ENCODE results near the gene MRPL23. TPM values are rescaled to one million over a fixed set of nuclear protein-coding genes. Genes with fewer than 3 reads are reported as not detected.

Gene MRPL23
- total and polyA plus RNA-seq, 2 of the 8 experiments (the other 6 are each of a cell fraction or from before 2014, with no cell fraction given), result 86.4 to 244 TPM

- H2BK5ac ChIP-seq (ENCODE audit: low read depth, low read length), result no peak overlapping the region
- no peak for FAIRE-seq
Measured at GRCh38 chr11:1964955-1965354, 17.8 kb downstream of the MRPL23 start.

More at GRCh38 chr11:1964955-1965354, 17.8 kb downstream of the MRPL23 start:
- H3K23ac ChIP-seq (ENCODE audit: insufficient read length), result no peak overlapping the region
- no peak overlapping the region for H4K5ac ChIP-seq (ENCODE audit: insufficient read length, low read depth, low read length)
- H3K4me2 ChIP-seq (ENCODE audit: insufficient read depth in 1 of 2, low read depth in 2 of 2, low read length in 2 of 2), result no peak overlapping the region
- H2BK12ac ChIP-seq (ENCODE audit: low read depth, low read length), result no peak overlapping the region
- H3K36me3 ChIP-seq (ENCODE audit: control insufficient read depth in 2 of 4, insufficient read depth in 4 of 4, low read length in 3 of 4), result no peaks in the 10 kb centered on the region
- H3K56ac ChIP-seq (replicated peaks; ENCODE audit: insufficient read length, low read depth, low read length), result no peak overlapping the region
- H2BK20ac ChIP-seq (ENCODE audit: low read length), result no peak overlapping the region
- no peaks in the 10 kb centered on the region for H3K23me2 ChIP-seq (ENCODE audit: low read depth, low read length)
- TF ChIP-seq SIN3A (conservative IDR thresholded peaks at IDR 0.05 in 1 of 2, IDR thresholded peaks at IDR 0.05 in 1 of 2; ENCODE audit: low read depth in 1 of 2, low read length in 2 of 2), result no peak
- TF ChIP-seq GTF2F1 (IDR thresholded peaks at IDR 0.05; ENCODE audit: borderline replicate concordance, low read depth, low read length), result no peak
- TF ChIP-seq MAFK (IDR thresholded peaks at IDR 0.05; ENCODE audit: low read depth, low read length), result no peak
- TF ChIP-seq CTCF (IDR thresholded peaks at IDR 0.05; ENCODE audit: control extremely low read depth in 1 of 3, insufficient read depth in 1 of 3, low read depth in 1 of 3, low read length in 3 of 3), result no peak
- no peak overlapping the region for H3K4ac ChIP-seq (replicated peaks; ENCODE audit: insufficient read length, low read depth, low read length)
- no peaks in the 10 kb centered on the region for H3K79me2 ChIP-seq (ENCODE audit: control insufficient read depth in 1 of 2, insufficient read depth in 2 of 2, low read length in 2 of 2)
- no peaks in the 10 kb centered on the region for H3K9me3 ChIP-seq (ENCODE audit: insufficient read depth in 2 of 2, low read depth in 1 of 2, low read length in 1 of 2)
- no peak overlapping the region for H4K8ac ChIP-seq (ENCODE audit: extremely low read depth, insufficient read depth, low read length)
- no peak overlapping the region for H3K9ac ChIP-seq (replicated peaks in 1 of 4; ENCODE audit: extremely low read depth in 1 of 4, low read depth in 3 of 4, low read length in 3 of 4)
- no peak overlapping the region for H3K27ac ChIP-seq (ENCODE audit: low read depth, low read length)
- POLR2A ChIA-PET (ENCODE audit: partially characterized antibody), result interaction anchor here (1.5 kb wide), 1 partner anchor 193 kb away, joined by 3 read pairs; no protein-coding TSS in a partner anchor
- H4K91ac ChIP-seq (replicated peaks; ENCODE audit: insufficient read length, low read length), result no peak overlapping the region
- H2BK120ac ChIP-seq (replicated peaks; ENCODE audit: low read depth, low read length), result no peak overlapping the region
- H2AK5ac ChIP-seq (ENCODE audit: low read depth, low read length), result no peak overlapping the region
- no CpG with 5 or more reads among the region's 20 CpGs for WGBS, 2 experiments (ENCODE audit: extremely low coverage in 1 of 2, insufficient coverage in 1 of 2, insufficient read length in 1 of 2, insufficient replicate concordance in 2 of 2, low coverage in 1 of 2, low lambda C conversion rate in 2 of 2, missing lambda C conversion rate in 1 of 2)
- no peaks in the 10 kb centered on the region for H3K79me1 ChIP-seq (ENCODE audit: low read depth, low read length)
- no peak overlapping the region for H3K18ac ChIP-seq (ENCODE audit: extremely low read depth, low read length)
- no peaks in the 10 kb centered on the region for H3K27me3 ChIP-seq (replicated peaks in 1 of 4; ENCODE audit: control insufficient read depth in 3 of 4, extremely low read depth in 1 of 4, insufficient read depth in 3 of 4, low read length in 3 of 4)
- no peak overlapping the region for H3K4me3 ChIP-seq (ENCODE audit: extremely low read depth in 1 of 4, insufficient read depth in 2 of 4, low read depth in 3 of 4, low read length in 4 of 4)
- DNase-seq (ENCODE audit: low read depth in 1 of 2, low spot score in 2 of 2), result no peak
- H3K4me1 ChIP-seq (replicated peaks in 1 of 4; ENCODE audit: control insufficient read depth in 3 of 4, insufficient read depth in 4 of 4, low read length in 3 of 4), result no peaks in the 10 kb centered on the region
- no peaks in the 10 kb centered on the region for H4K20me1 ChIP-seq (replicated peaks in 1 of 2; ENCODE audit: control insufficient read depth in 1 of 2, insufficient read depth in 2 of 2, low read length in 2 of 2)
- CTCF ChIA-PET (ENCODE audit: partially characterized antibody), result interaction anchor here (0.8 to 6.6 kb wide), 15 partner anchors 10 to 378 kb away, joined by 3 to 100 read pairs (median 4); no protein-coding TSS in a partner anchor
- no peak overlapping the region for H2BK15ac ChIP-seq (ENCODE audit: low read length)
- H2AFZ ChIP-seq (ENCODE audit: low read length), result no peak overlapping the region
- no peak overlapping the region for H3K14ac ChIP-seq (ENCODE audit: insufficient read length)

Measured in H1 (cell line).